GM19397 (cell line): ENCODE measurements around the gene EIF2AK2.

ENCODE experiments used
- ATAC-seq: cut with Tn5 transposase; IDR thresholded peaks from one replicate; pipeline ENCODE4 v1.9.1; 2021; ENCODE audit warnings: mild to moderate bottlenecking, moderate library complexity; ENCODE audit not compliant: unreplicated experiment

The EIF2AK2 gene

DNA sequence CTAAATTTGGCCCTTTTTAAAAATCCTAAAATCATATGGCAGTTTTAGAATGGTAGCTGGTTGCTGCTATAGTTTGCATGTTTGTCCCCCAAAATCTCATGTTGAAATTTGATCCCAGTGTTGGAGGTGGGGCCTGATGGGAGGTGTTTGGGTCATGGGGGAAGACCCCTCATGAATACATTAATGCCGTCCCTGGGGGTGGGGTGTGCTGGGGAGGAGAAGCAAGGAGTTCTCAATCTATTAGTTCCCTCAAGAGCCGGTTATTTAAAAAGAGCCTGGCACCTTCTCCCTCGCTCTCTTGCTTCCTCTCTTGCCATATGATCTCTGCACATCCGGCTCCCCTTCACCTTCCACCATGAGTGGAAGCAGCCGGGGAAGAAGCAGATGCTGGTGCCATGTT is 51.6 kb downstream of the EIF2AK2 start:
- ATAC-seq: no peak

GRCh38 chr2:37104178-37104577 is 52.6 kb downstream of the EIF2AK2 start:
- ATAC-seq: no peak

DNA sequence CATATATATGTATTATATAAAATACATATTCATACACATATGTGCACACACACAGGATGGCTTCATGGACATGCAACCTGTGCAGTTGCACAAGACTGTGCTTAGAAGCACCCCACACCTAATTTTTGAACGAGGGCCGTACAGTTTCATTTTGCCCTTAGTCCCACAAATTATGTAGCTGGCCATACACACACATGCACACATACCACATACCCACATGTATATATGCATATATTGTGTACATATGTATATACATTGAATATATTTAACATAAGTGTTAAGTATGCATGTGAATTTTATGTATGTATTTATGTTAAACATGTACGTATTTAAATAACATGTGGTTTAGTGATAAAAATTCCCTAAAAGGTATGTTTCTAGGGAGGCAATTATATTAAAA is 54.2 kb downstream of the EIF2AK2 start:
- ATAC-seq: no peak

DNA sequence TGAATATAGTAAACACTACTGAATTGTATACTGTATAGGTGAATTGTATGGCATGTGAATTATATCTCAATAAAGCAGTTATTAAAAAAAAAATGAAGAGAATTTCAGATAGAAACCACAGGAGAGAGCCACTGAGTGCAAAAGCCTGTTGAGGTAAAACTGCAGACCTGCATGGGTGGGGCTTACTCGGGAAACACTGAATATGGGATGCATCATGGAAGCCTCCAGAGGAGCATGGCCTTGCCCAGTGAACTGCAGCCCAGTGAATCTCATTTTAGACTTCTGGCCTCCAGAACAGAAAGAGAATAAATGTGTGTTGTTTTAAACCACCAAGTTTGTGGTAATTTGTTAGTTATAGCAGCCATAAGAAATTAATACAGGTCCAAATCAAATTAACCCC is 56.7 kb downstream of the EIF2AK2 start:
- no peak for ATAC-seq

DNA sequence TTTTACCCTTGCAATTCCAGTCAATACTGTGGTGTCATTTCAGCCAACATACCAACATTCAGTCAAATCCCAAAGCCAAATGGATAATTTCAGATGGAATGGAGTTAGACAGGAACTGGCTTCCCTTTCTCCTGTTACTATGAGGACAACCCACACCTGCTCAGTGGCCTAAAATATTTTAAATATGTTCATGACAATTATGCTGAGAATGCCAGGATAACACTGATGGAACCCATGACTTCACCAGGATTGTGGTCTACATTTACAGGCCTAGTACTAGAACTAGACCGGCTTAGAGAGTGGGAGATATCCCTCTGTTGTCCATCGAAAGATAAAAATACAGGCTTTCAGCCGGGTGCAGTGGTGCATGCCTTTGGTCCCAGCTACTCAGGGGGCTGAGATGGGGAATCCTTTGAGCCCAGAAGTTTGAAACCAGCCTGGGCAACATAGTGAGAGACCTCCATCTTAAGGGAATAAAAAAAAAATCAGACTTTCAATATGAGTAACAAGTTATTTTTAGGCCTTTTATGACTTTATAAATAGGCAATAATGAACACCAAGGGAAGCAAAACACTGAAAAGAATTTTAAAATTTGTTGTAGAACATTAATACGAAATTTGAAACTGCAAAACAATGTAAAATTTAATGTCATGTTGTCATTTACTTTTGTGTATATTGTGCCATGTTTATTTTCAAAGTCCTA is 58.2 kb downstream of the EIF2AK2 start:
- ATAC-seq: no peak

DNA sequence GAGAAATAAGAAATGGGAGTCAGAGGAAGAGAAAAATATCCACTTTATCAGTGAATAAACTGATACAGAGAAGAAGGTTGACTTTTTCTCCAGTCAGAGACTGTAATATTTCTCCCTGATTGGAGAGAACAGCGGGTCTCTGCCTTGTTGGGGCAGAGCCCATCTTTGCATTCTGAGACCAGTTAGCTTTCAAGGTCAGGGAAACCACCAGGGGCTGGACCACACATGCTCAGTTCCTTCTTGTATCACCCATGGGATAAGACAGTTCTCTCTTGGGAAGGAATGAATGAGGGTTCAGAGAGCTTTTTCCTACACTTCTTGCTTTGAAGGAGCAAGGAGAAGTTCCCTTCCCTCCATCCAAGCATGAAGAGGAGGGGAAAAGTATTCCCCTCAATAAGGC is 60.2 kb downstream of the EIF2AK2 start:
- ATAC-seq: no peak

DNA sequence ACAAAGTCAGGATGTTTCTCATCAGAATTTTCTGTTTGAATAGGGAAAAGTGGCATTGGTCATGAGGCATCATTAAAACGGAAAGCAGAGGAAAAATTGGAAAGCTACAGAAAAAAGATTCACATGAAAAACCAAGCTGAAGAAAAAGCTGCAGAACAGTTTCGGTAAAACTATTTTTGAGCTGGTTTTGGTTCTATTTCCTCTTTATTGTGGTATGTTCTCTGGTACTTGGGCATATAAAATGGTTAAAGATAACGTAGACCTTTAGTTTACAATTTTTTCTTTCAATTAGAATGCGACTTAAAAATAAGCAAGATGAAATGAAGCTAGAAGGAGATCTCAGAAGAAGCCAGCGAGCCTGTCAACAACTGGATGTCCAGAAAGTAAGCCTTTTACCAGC is 64.9 kb downstream of the EIF2AK2 start:
- ATAC-seq: no peak

- ATAC-seq: peak; percentile 83
Measured at GRCh38 chr2:37090019-37090477, 66.7 kb downstream of the EIF2AK2 start.

DNA sequence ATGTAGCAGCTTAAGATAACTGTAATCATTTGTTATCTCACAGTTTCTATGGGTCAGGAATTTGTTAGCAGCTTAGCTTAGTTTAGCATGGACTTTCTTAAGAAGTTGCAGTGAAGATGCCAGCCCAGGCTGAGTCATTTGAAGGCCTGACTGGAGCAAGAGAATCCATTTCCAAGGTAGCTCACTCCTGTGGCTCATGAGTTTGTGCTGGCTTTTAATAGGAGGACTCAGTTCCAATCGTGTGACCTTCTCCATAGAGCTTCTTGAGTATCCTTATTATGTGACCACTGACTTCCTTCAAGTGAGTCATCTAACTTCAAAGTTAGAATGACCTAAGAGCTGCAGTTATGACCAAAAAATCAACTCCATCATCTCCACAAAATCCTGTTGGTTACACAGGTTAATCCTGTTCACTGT is 71.0 kb downstream of the EIF2AK2 start:
- ATAC-seq: no peak

DNA sequence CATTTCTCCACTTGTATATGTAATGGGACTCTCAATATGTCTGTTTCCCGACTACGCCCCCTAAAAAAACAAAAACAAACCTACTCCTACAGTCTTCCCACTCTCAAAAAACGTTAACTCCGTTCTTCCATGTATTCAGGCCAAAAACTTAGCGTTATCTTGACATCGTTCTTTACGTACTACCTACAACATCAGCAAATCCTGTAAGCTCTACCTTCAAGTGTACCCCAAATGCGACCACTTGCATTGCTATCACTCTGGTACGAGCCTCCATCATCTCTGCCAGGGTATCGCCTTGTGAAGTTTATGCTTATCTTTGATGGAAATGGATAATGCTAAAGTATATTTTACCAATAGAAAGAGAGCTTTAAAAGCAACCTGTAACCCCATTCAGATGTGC is 72.0 kb downstream of the EIF2AK2 start:
- ATAC-seq: no peak

- ATAC-seq: peak; percentile 89
Measured at GRCh38 chr2:37083873-37084794, 72.6 kb downstream of the EIF2AK2 start, which contains the start of the genes GPATCH11 and HEATR5B. Gene GPATCH11 (plus strand): TSS chr2:37084518. CDS start chr2:37088382, 3,864 bp downstream. Gene HEATR5B (minus strand): TSS chr2:37084372. CDS start chr2:37083414, 958 bp downstream.

GRCh38 chr2:37080689-37081088 is 76.1 kb downstream of the EIF2AK2 start:
- no peak for ATAC-seq

DNA sequence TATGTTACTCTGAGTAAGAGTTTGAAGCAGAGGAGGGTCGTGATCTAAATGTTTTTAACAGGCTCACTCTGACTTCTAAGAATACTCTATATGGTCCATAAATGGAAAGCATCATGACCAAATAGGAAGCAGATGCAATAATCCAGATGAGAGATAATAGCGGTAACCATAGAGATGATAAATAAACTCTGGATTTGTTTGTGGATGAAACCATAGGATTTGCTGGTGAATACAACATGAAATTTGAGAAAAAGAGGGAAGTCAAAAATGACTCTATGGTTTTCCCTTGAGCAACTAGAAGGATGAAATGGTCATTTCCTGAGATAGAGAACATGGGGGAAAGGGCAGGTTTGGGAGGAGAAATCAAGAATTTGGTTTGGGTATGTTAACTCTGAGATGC is 76.5 kb downstream of the EIF2AK2 start:
- no peak for ATAC-seq

GRCh38 chr2:37070931-37071330 is 85.8 kb downstream of the EIF2AK2 start:
- ATAC-seq: no peak

DNA sequence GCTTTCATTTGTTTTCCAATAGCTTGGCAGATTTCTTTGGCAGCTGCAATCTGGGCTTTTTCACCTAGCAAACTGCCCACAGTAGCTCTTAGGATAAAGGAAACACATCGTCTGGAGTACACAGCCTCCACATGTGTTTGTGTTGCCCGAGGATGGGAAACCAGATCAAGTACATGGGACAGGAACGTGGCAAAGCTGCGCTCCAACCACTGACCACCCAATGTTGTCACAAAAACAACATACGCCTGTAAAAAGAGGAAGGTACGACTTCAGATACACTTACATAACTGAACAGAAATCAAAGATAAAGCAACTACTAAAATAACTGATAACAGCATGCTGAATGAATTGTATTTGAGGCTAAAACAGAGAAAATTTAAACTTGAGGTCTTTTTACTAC is 88.1 kb downstream of the EIF2AK2 start:
- ATAC-seq: no peak

DNA sequence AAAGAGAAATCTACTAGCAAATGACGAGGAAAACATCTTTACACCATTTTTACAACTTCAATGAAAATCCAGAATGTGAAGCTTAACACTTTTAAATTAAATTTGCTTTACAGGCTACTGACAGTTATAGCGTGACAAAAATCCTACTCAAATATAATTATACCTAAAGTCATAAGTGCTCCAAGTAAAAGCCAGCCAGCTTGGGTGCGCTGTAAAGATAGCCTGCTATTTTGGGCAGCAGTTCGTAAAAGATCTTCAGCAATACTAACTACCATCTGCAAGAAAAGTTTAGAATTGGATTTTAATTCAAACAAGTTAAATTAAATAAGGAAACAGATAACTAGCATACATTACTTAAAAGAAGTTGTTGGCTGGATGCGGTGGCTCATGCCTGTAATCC is 95.0 kb downstream of the EIF2AK2 start:
- no peak for ATAC-seq

DNA sequence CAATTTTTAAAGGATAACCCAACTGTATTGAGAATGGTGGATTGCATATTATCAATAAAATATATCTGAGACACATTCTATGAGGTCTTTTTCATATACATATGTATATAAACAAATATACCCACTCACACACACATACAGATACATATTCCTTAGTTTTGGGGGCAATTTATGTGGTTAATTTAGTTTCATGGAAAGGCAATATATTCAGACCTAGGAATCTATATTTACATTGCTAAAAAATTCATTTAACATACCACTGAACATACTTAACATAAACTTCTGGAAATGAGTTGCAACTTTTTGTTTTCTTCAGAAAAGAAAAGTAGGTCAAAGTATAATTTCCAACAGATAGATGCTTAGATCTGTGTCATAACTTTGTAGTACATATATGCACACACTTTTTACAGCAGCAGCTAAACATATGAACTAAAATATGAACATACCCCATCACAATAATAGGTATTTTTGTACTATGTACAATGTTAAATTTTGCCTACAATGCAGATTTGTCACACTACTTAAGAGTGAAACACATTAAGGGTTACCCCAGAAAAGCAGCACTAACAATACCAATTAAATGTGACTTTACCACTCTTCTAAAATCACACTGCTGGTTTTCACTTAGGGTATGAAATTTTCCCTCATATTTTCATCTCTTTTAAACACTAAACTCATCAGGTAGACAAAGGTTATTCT is 95.6 kb downstream of the EIF2AK2 start:
- no peak for ATAC-seq

GRCh38 chr2:37060446-37060845 is 96.3 kb downstream of the EIF2AK2 start:
- no peak for ATAC-seq

GRCh38 chr2:37059841-37060240 is 96.9 kb downstream of the EIF2AK2 start:
- ATAC-seq: no peak

- no peak for ATAC-seq
Measured at GRCh38 chr2:37052600-37053332, 104.0 kb downstream of the EIF2AK2 start.
